LNCaP clone FGC (cell line): ENCODE data around the gene OLFM1.
"Not testable (repeated sequence)": the region's sequence is repeated elsewhere in the genome, so short reads cannot be mapped to it uniquely, and the experiment has no call there.

Source experiments
- DNase-seq: peaks from one replicate; pipeline ENCODE4 v3.0.0-alpha.2; 2011; ENCODE audit warnings: low read depth
- H3K4me3 ChIP-seq: 2 replicates; pipeline ENCODE4 v1.5.1; 2011; ENCODE audit warnings: mild to moderate bottlenecking, low read depth, low read length, control low read depth
- CTCF ChIP-seq: IDR thresholded peaks from 2 replicates; pipeline ENCODE4 v1.5.1; 2012; ENCODE audit warnings: mild to moderate bottlenecking; ENCODE audit not compliant: control insufficient read depth, insufficient read depth; ENCODE audit errors: extremely low read depth

OLFM1 gene

GRCh38 chr9:135160862-135161261, 73.4 kb downstream of the OLFM1 start:
- no peak for DNase-seq
- TF ChIP-seq CTCF, result no peak
- H3K4me3 ChIP-seq, result no peak overlapping the region

GRCh38 chr9:135162599-135162998, 75.1 kb downstream of the OLFM1 start:
- DNase-seq, H3K4me3 ChIP-seq: not testable (repeated sequence)

- H3K4me3 ChIP-seq, result no peak overlapping the region
- DNase-seq, result no peak
- TF ChIP-seq CTCF, result no peak
These were observed 75.7 kb downstream of the OLFM1 start for GRCh38 chr9:135163023-135163780.

- no peak for DNase-seq
- no peak for TF ChIP-seq CTCF
- no peak overlapping the region for H3K4me3 ChIP-seq
These were observed 76.6 kb downstream of the OLFM1 start for GRCh38 chr9:135164036-135164435.

- no peak for TF ChIP-seq CTCF
- no peak for DNase-seq
- H3K4me3 ChIP-seq, result no peak overlapping the region
These were observed 77.7 kb downstream of the OLFM1 start for GRCh38 chr9:135165003-135165711.

- TF ChIP-seq CTCF, result no peak
- no peak for DNase-seq
- no peak overlapping the region for H3K4me3 ChIP-seq
These were observed 78.5 kb downstream of the OLFM1 start for GRCh38 chr9:135165756-135166519.

- DNase-seq, result no peak
- H3K4me3 ChIP-seq, result no peak overlapping the region
- no peak for TF ChIP-seq CTCF
These were observed 79.1 kb downstream of the OLFM1 start for GRCh38 chr9:135166565-135166964.
